H9 (cell line): ENCODE data around the gene RIOK3. TPM values are rescaled to one million over a fixed set of nuclear protein-coding genes. Genes with fewer than 3 reads are reported as not detected.

ENCODE experiments used
- DNase-seq: peaks from one replicate; pipeline ENCODE4 v3.0.0-alpha.2; 2017
- H2AFZ ChIP-seq: one replicate; pipeline ENCODE4 v1.6.1; 2013; ENCODE audit warnings: mild to moderate bottlenecking, low read length, control low read depth, moderate library complexity
- H2AK5ac ChIP-seq: 2 replicates; pipeline ENCODE4 v1.6.1; 2013; ENCODE audit warnings: low read length, control low read depth, mixed read lengths; ENCODE audit not compliant: insufficient read length
- H2BK120ac ChIP-seq: one replicate; pipeline ENCODE4 v1.6.1; 2013; ENCODE audit warnings: low read depth, mild to moderate bottlenecking, low read length, control low read depth, inconsistent platforms; ENCODE audit not compliant: poor library complexity, severe bottlenecking
- H2BK12ac ChIP-seq: 2 replicates; pipeline ENCODE4 v1.6.1; 2013; ENCODE audit warnings: low read length, control low read depth, mixed read lengths, low read depth; ENCODE audit not compliant: insufficient read length
- H2BK15ac ChIP-seq: 2 replicates; pipeline ENCODE4 v1.6.1; 2013; ENCODE audit warnings: low read depth, low read length, control low read depth
- H2BK20ac ChIP-seq: one replicate; pipeline ENCODE4 v1.6.1; 2013; ENCODE audit warnings: low read depth, mild to moderate bottlenecking, low read length, control low read depth, inconsistent platforms; ENCODE audit not compliant: poor library complexity, severe bottlenecking
- H2BK5ac ChIP-seq: 2 replicates; pipeline ENCODE4 v1.6.1; 2013; ENCODE audit warnings: low read length, control low read depth, mixed read lengths; ENCODE audit not compliant: insufficient read length
- H3K14ac ChIP-seq: 2 replicates; pipeline ENCODE4 v1.6.1; 2013; ENCODE audit warnings: low read length, control low read depth; ENCODE audit not compliant: insufficient read depth
- H3K18ac ChIP-seq: 2 replicates; pipeline ENCODE4 v1.6.1; 2013; ENCODE audit warnings: low read depth, mild to moderate bottlenecking, mixed read lengths, low read length, control low read depth; ENCODE audit not compliant: insufficient read length
- H3K23ac ChIP-seq: 2 replicates; pipeline ENCODE4 v1.6.1; 2013; ENCODE audit warnings: low read length, control low read depth, mixed read lengths, low read depth; ENCODE audit not compliant: insufficient read length
- H3K23me2 ChIP-seq: 2 replicates; pipeline ENCODE4 v1.6.1; 2013; ENCODE audit warnings: low read depth, mild to moderate bottlenecking, mixed read lengths, low read length, control low read depth; ENCODE audit not compliant: insufficient read length, poor library complexity, severe bottlenecking
- H3K27ac ChIP-seq: 2 replicates; pipeline ENCODE4 v1.5.1; 2013; ENCODE audit warnings: low read length, control low read depth, mixed read lengths, low read depth; ENCODE audit not compliant: insufficient read length
- H3K27me3 ChIP-seq: 2 replicates; pipeline ENCODE4 v1.6.1; 2013; ENCODE audit warnings: low read length, control low read depth, inconsistent platforms; ENCODE audit not compliant: insufficient read depth
- H3K4ac ChIP-seq: 2 replicates; pipeline ENCODE4 v1.6.1; 2013; ENCODE audit warnings: low read depth, mild to moderate bottlenecking, control low read depth, inconsistent platforms, low read length, moderate library complexity
- H3K4me1 ChIP-seq: 2 replicates; pipeline ENCODE4 v1.6.1; 2013; ENCODE audit warnings: low read length, control low read depth, inconsistent platforms; ENCODE audit not compliant: insufficient read depth
- H3K4me2 ChIP-seq: 2 replicates; pipeline ENCODE4 v1.6.1; 2013; ENCODE audit warnings: low read length, control low read depth, mixed read lengths; ENCODE audit not compliant: insufficient read length, insufficient read depth
- H3K56ac ChIP-seq: 2 replicates; pipeline ENCODE4 v1.6.1; 2013; ENCODE audit warnings: low read depth, mild to moderate bottlenecking, mixed read lengths, low read length, control low read depth; ENCODE audit not compliant: insufficient read length
- H3K79me1 ChIP-seq: 2 replicates; pipeline ENCODE4 v1.6.1; 2013; ENCODE audit warnings: low read depth, mild to moderate bottlenecking, moderate library complexity, low read length, control low read depth, inconsistent platforms; ENCODE audit not compliant: insufficient read depth, poor library complexity, severe bottlenecking
- H3K79me2 ChIP-seq: 2 replicates; pipeline ENCODE4 v1.6.1; 2013; ENCODE audit warnings: low read length, control low read depth, inconsistent platforms; ENCODE audit not compliant: insufficient read depth
- H3K9ac ChIP-seq: 2 replicates; pipeline ENCODE4 v1.6.1; 2013; ENCODE audit warnings: low read length, control low read depth, mixed read lengths; ENCODE audit not compliant: insufficient read length; ENCODE audit errors: extremely low read depth
- H3K9me3 ChIP-seq: one replicate; pipeline ENCODE4 v1.6.1; 2013; ENCODE audit warnings: low read depth, low read length, inconsistent platforms; ENCODE audit not compliant: control insufficient read depth
- H3T11ph ChIP-seq: one replicate; pipeline ENCODE4 v1.6.1; 2013; ENCODE audit warnings: mild to moderate bottlenecking, low read length, control low read depth, inconsistent platforms
- H4K20me1 ChIP-seq: one replicate; pipeline ENCODE4 v1.6.1; 2013; ENCODE audit not compliant: control insufficient read depth, insufficient read length, insufficient read depth
- H4K5ac ChIP-seq: 2 replicates; pipeline ENCODE4 v1.6.1; 2013; ENCODE audit warnings: low read depth, mild to moderate bottlenecking, mixed read lengths, low read length, control low read depth; ENCODE audit not compliant: insufficient read length
- H4K8ac ChIP-seq: replicated peaks from 2 replicates; pipeline ENCODE4 v1.6.1; 2013; ENCODE audit warnings: low read length, control low read depth, mixed read lengths, low read depth; ENCODE audit not compliant: insufficient read length
- H4K91ac ChIP-seq: 2 replicates; pipeline ENCODE4 v1.6.1; 2013; ENCODE audit warnings: low read depth, mild to moderate bottlenecking, moderate library complexity, mixed read lengths, low read length, control low read depth; ENCODE audit not compliant: insufficient read length
- H3K27ac Mint-ChIP-seq, 3 experiments: 2 replicates in 2 of 3; 3 replicates in 1 of 3; pipeline ENCODE4 v1.8.0; 2020 to 2021; ENCODE audit warnings: mixed read lengths in 3 of 3, mild to moderate bottlenecking in 1 of 3, moderate library complexity in 1 of 3
- H3K27me3 Mint-ChIP-seq: 2 replicates; pipeline ENCODE4 v1.8.0; 2021; ENCODE audit warnings: low read depth, mild to moderate bottlenecking, moderate library complexity, mixed read lengths
- H3K36me3 Mint-ChIP-seq, 3 experiments: 2 replicates in 2 of 3; 3 replicates in 1 of 3; pipeline ENCODE4 v1.8.0; 2020 to 2021; ENCODE audit warnings: low read depth in 3 of 3, mixed read lengths in 3 of 3; ENCODE audit not compliant: insufficient read depth in 1 of 3
- H3K4me1 Mint-ChIP-seq, 2 experiments: 2 replicates each; pipeline ENCODE4 v1.8.0; 2020; ENCODE audit warnings: mixed read lengths in 2 of 2
- H3K4me3 Mint-ChIP-seq, 2 experiments: 2 replicates in 1 of 2; 3 replicates in 1 of 2; pipeline ENCODE4 v1.8.0; 2020 to 2021; ENCODE audit warnings: mild to moderate bottlenecking in 2 of 2, mixed read lengths in 2 of 2, moderate library complexity in 1 of 2
- H3K9me3 Mint-ChIP-seq, 2 experiments: 2 replicates in 1 of 2; 3 replicates in 1 of 2; pipeline ENCODE4 v1.8.0; 2020; ENCODE audit warnings: mild to moderate bottlenecking in 2 of 2, mixed read lengths in 2 of 2, moderate library complexity in 1 of 2
- CTCF ChIP-seq: fragments of 200-600 bp; sonication (generic); conservative IDR thresholded peaks from 3 replicates; pipeline ENCODE4 v1.8.0; 2021; ENCODE audit warnings: antibody characterized with exemption, mild to moderate bottlenecking
- WGBS: extraction: QIAGEN DNeasy Blood & Tissue Kit; methylation state at CpG from one replicate; pipeline ENCODE4 v1.1.7; 2013; ENCODE audit warnings: missing lambda C conversion rate, low lambda C conversion rate, mixed read lengths; ENCODE audit not compliant: insufficient read length; ENCODE audit errors: extremely low coverage; 5-methylcytosine and 5-hydroxymethylcytosine counted together
- total RNA-seq: library from RNA; stranded (reverse); gene quantifications from 2 replicates; pipeline ENCODE4 v1.2.1, GENCODE V29; 2021

Gene RIOK3
- total RNA-seq, 1 experiment from 2014 or later, result 34.6 TPM

GRCh38 chr18:23433360-23433759, 19.7 kb upstream of the RIOK3 start:
- Histone ChIP-seq H3K4ac (no peak overlapping the region), H3K4me1 (no peaks in the 10 kb centered on the region), H3K56ac (no peak overlapping the region), H3K27me3 (no peaks in the 10 kb centered on the region), H3K4me2 (no peak overlapping the region), H2AK5ac (no peak overlapping the region), H3K79me2 (no peaks in the 10 kb centered on the region), H4K91ac (no peak overlapping the region), H3K79me1 (no peaks in the 10 kb centered on the region), H2BK120ac (no peak overlapping the region), H2BK5ac (no peak overlapping the region), H3K14ac (no peak overlapping the region), H3K18ac (no peak overlapping the region), H3K9ac (no peak overlapping the region), H3K27ac (no peak overlapping the region), H4K5ac (no peak overlapping the region), H4K8ac (no peak overlapping the region), H2AFZ (no peak overlapping the region), H3K9me3 (no peaks in the 10 kb centered on the region), H4K20me1 (no peaks in the 10 kb centered on the region), H3K23me2 (peaks cover 9% of the 10 kb centered on the region), H2BK12ac (no peak overlapping the region), H3K23ac (no peak overlapping the region), H3T11ph (no peak overlapping the region), H2BK20ac (no peak overlapping the region), H2BK15ac (no peak overlapping the region)
- TF ChIP-seq CTCF, result no peak
- Mint-ChIP-seq H3K36me3 (peaks cover 0 to 13% (median 2%) of the 10 kb centered on the region in 3 experiments; a peak in 3 of 7 replicates), H3K9me3 (0 out of 5 replicates have a peak, but pooled peaks cover 0 to 3% of the 10 kb centered on the region in 2 experiments), H3K27me3 (0 out of 2 replicates have a peak, but pooled peaks cover 2% of the 10 kb centered on the region), H3K4me1 (peaks cover 8% of the 10 kb centered on the region in 2 experiments), H3K27ac (no peak overlapping the region), H3K4me3 (no peak overlapping the region)
- WGBS, result no CpG with 5 or more reads among the region's 2 CpGs
- no peak for DNase-seq
